GM10847 (cell line): ENCODE measurements around the gene CMPK2.

Experiments used
- POLR2A ChIP-seq: IDR thresholded peaks from 2 replicates; pipeline ENCODE4 v1.6.1; 2011; ENCODE audit not compliant: insufficient read length; ENCODE audit errors: extremely low read depth

Gene CMPK2

GRCh38 chr2:6887751-6888192 is 22.1 kb upstream of the CMPK2 start:
- TF ChIP-seq POLR2A = no peak

- TF ChIP-seq POLR2A = no peak
Observed at GRCh38 chr2:6885968-6886367, 20.3 kb upstream of the CMPK2 start.

GRCh38 chr2:6885551-6885950 is 19.8 kb upstream of the CMPK2 start:
- no peak for TF ChIP-seq POLR2A

- TF ChIP-seq POLR2A = no peak
Observed at GRCh38 chr2:6883448-6884122, 17.9 kb upstream of the CMPK2 start.

- no peak for TF ChIP-seq POLR2A
Observed at GRCh38 chr2:6881516-6881915, 15.8 kb upstream of the CMPK2 start.

- no peak for TF ChIP-seq POLR2A
Observed at GRCh38 chr2:6881046-6881445, 15.3 kb upstream of the CMPK2 start.

GRCh38 chr2:6880200-6880733 is 14.6 kb upstream of the CMPK2 start:
- no peak for TF ChIP-seq POLR2A

GRCh38 chr2:6879011-6879410 is 13.3 kb upstream of the CMPK2 start:
- TF ChIP-seq POLR2A = no peak

GRCh38 chr2:6878549-6878948 is 12.8 kb upstream of the CMPK2 start:
- TF ChIP-seq POLR2A = no peak

- TF ChIP-seq POLR2A = no peak
Observed at GRCh38 chr2:6877402-6878304, 11.9 kb upstream of the CMPK2 start, which contains the start of gene RSAD2. Gene RSAD2 (plus strand): TSS chr2:6877777. CDS start chr2:6877801, 24 bp downstream.

GRCh38 chr2:6876309-6876708 is 10.6 kb upstream of the CMPK2 start:
- TF ChIP-seq POLR2A = no peak

GRCh38 chr2:6874032-6874431 is 8.3 kb upstream of the CMPK2 start:
- TF ChIP-seq POLR2A = no peak

GRCh38 chr2:6872394-6872793 is 6.7 kb upstream of the CMPK2 start:
- no peak for TF ChIP-seq POLR2A

GRCh38 chr2:6866982-6867381 is 1.3 kb upstream of the CMPK2 start:
- TF ChIP-seq POLR2A = no peak

- no peak for TF ChIP-seq POLR2A
Observed at GRCh38 chr2:6866275-6866671, 566 bp upstream of the CMPK2 start.

GRCh38 chr2:6864923-6865345 is 773 bp downstream of the CMPK2 start:
- no peak for TF ChIP-seq POLR2A
